Measurements from ENCODE around the gene NIT1.

The NIT1 gene

DNA sequence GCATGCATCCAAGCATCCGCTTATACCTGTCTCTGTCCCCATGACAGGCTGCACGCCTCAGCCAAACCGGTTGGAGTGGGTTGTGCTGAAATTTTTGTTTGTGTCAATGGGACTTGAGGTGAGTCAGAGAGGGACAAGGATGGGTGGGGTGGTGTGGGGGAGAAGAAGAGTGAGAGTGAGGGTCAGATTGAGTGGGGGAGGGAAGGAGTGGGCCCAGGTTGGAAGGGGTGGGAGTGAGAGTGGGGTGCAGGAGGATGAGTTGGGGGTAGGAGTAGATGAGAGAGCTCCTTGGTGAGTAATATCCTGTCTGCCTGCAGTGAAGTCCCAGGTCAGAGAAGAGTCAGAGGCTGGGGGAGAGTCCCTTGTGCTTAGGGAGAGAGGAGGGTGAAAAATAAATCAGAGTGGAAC, 25.3 kb upstream of the NIT1 start:
- Histone ChIP-seq H3K79me2 (ENCODE audit: low read length) (no peaks in the 10 kb centered on the region), H3K36me3 (replicated peaks; ENCODE audit: low read depth, low read length) (no peaks in the 10 kb centered on the region), H4K20me1 (ENCODE audit: insufficient read depth, low read length) (no peaks in the 10 kb centered on the region), H3K4me3 (ENCODE audit: low read length) (no peak overlapping the region), H3K4me2 (ENCODE audit: low read length) (peak overlapping the region; percentile 21), H3K27ac (ENCODE audit: low read length) (no peak overlapping the region), H3K27me3 (ENCODE audit: low read depth, low read length) (no peaks in the 10 kb centered on the region), H3K9me3 (ENCODE audit: insufficient read depth, low read length) (no peaks in the 10 kb centered on the region), H3K4me1 (ENCODE audit: low read length) (peaks cover 48% of the 10 kb centered on the region), H3K9ac (ENCODE audit: low read length) (no peak overlapping the region), H2AFZ (ENCODE audit: low read depth, low read length) (no peak overlapping the region)
- TF ChIP-seq EZH2phosphoT487 (IDR thresholded peaks at IDR 0.05; ENCODE audit: low read depth) = no peak
- TF ChIP-seq, protein P1, sequence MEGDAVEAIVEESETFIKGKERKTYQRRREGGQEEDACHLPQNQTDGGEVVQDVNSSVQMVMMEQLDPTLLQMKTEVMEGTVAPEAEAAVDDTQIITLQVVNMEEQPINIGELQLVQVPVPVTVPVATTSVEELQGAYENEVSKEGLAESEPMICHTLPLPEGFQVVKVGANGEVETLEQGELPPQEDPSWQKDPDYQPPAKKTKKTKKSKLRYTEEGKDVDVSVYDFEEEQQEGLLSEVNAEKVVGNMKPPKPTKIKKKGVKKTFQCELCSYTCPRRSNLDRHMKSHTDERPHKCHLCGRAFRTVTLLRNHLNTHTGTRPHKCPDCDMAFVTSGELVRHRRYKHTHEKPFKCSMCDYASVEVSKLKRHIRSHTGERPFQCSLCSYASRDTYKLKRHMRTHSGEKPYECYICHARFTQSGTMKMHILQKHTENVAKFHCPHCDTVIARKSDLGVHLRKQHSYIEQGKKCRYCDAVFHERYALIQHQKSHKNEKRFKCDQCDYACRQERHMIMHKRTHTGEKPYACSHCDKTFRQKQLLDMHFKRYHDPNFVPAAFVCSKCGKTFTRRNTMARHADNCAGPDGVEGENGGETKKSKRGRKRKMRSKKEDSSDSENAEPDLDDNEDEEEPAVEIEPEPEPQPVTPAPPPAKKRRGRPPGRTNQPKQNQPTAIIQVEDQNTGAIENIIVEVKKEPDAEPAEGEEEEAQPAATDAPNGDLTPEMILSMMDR (IDR thresholded peaks at IDR 0.05; ENCODE audit: low read depth, low read length) = no peak

DNA sequence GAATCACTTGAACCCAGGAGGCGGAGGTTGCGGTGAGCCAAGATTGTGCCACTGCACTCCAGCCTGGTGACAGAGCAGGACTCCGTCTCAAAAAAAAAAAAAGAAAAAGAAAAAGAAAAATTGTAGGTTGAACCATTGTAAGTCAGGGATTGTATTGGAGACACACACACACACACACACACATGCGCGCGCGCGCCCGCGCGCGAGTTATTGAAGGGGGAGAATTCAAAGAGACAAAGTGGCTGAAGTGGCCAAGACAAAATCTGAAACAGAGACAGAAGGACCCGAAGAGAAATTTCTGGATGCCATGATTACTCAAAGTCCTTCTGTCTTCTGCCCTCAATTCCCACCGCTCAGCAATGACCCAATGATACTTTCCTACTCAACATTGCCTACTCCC, 23.4 kb upstream of the NIT1 start:
- Histone ChIP-seq H3K79me2 (ENCODE audit: low read length) (no peaks in the 10 kb centered on the region), H4K20me1 (ENCODE audit: insufficient read depth, low read length) (no peaks in the 10 kb centered on the region), H3K4me3 (ENCODE audit: low read length) (no peak overlapping the region), H3K9ac (ENCODE audit: low read length) (no peak overlapping the region), H3K27ac (ENCODE audit: low read length) (no peak overlapping the region), H3K9me3 (ENCODE audit: insufficient read depth, low read length) (no peaks in the 10 kb centered on the region), H3K4me2 (ENCODE audit: low read length) (no peak overlapping the region), H3K4me1 (ENCODE audit: low read length) (peaks cover 59% of the 10 kb centered on the region), H2AFZ (ENCODE audit: low read depth, low read length) (no peak overlapping the region), H3K27me3 (ENCODE audit: low read depth, low read length) (no peaks in the 10 kb centered on the region), H3K36me3 (replicated peaks; ENCODE audit: low read depth, low read length) (peaks cover 5% of the 10 kb centered on the region)
- TF ChIP-seq, protein P1 (IDR thresholded peaks at IDR 0.05; ENCODE audit: low read depth, low read length) = no peak
- no peak for TF ChIP-seq EZH2phosphoT487 (IDR thresholded peaks at IDR 0.05; ENCODE audit: low read depth)

DNA sequence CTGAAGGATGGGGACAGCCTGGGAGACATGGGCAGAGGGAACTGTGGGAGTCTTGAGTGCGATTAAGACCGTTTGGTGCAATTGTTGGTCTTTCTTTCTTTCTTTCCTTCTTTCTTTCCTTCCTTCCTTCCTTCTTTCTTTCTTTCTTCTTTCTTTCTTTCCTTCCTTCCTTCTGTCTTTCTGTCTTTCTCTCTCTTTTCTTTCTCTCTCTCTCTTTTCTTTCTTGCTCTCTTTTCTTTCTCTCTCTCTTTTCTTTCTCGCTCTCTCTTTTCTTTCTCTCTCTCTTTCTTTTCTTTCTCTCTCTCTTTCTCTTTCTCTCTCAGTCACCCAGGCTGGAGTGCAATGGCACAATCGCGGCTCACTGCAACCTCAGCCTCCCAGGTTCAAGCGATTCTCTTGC, 22.7 kb upstream of the NIT1 start:
- Histone ChIP-seq H3K79me2 (ENCODE audit: low read length) (no peaks in the 10 kb centered on the region), H3K4me3 (ENCODE audit: low read length) (no peak overlapping the region), H3K9ac (ENCODE audit: low read length) (no peak overlapping the region), H3K27ac (ENCODE audit: low read length) (no peak overlapping the region), H2AFZ (ENCODE audit: low read depth, low read length) (no peak overlapping the region), H3K4me2 (ENCODE audit: low read length) (peak overlapping the region; percentile 77; the same call in 1 of the 2 replicates), H3K27me3 (ENCODE audit: low read depth, low read length) (no peaks in the 10 kb centered on the region), H3K4me1 (ENCODE audit: low read length) (peaks cover 59% of the 10 kb centered on the region), H3K36me3 (replicated peaks; ENCODE audit: low read depth, low read length) (peaks cover 11% of the 10 kb centered on the region), H4K20me1 (ENCODE audit: insufficient read depth, low read length) (no peaks in the 10 kb centered on the region), H3K9me3 (ENCODE audit: insufficient read depth, low read length) (no peaks in the 10 kb centered on the region)
- TF ChIP-seq, protein P1 (IDR thresholded peaks at IDR 0.05; ENCODE audit: low read depth, low read length) = no peak
- TF ChIP-seq EZH2phosphoT487 (IDR thresholded peaks at IDR 0.05; ENCODE audit: low read depth) = no peak

DNA sequence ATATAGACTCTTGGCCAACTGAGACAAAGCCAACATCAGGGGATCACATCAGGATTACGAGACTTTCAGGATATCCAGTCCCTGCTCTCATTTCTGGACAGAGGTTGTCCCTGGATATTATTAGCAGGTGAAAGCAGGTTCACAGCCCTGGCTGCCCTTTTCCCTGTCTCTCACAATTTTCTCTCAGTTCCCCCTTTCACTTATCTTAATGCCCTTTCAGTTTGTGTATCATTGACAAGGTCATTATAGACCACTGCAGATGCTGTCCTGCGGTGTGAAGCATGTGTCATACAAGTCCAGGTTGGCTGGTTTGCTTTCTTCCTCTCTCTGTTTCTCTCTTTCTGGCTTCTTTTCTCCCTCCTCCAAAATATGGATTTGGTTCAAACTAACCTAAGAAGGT, 21.9 kb upstream of the NIT1 start:
- Histone ChIP-seq H3K79me2 (ENCODE audit: low read length) (no peaks in the 10 kb centered on the region), H3K9me3 (ENCODE audit: insufficient read depth, low read length) (no peaks in the 10 kb centered on the region), H3K4me2 (ENCODE audit: low read length) (peak overlapping the region; percentile 77), H4K20me1 (ENCODE audit: insufficient read depth, low read length) (no peaks in the 10 kb centered on the region), H3K27me3 (ENCODE audit: low read depth, low read length) (no peaks in the 10 kb centered on the region), H2AFZ (ENCODE audit: low read depth, low read length) (no peak overlapping the region), H3K27ac (ENCODE audit: low read length) (peak overlapping the region; percentile 90), H3K4me1 (ENCODE audit: low read length) (peaks cover 59% of the 10 kb centered on the region), H3K4me3 (ENCODE audit: low read length) (peak overlapping the region; percentile 55), H3K36me3 (replicated peaks; ENCODE audit: low read depth, low read length) (peaks cover 12% of the 10 kb centered on the region), H3K9ac (ENCODE audit: low read length) (peak overlapping the region; percentile 60)
- TF ChIP-seq EZH2phosphoT487 (IDR thresholded peaks at IDR 0.05; ENCODE audit: low read depth) = no peak
- TF ChIP-seq, protein P1 (IDR thresholded peaks at IDR 0.05; ENCODE audit: low read depth, low read length) = no peak
